NK-92 (cell line): ENCODE measurements around the gene ABCC8.

Experiments
- DNase-seq: peaks from one replicate; lab custom pipeline; 2025; ENCODE audit not compliant: unreplicated experiment; lab: John Stamatoyannopoulos, UW

The ABCC8 gene

DNA sequence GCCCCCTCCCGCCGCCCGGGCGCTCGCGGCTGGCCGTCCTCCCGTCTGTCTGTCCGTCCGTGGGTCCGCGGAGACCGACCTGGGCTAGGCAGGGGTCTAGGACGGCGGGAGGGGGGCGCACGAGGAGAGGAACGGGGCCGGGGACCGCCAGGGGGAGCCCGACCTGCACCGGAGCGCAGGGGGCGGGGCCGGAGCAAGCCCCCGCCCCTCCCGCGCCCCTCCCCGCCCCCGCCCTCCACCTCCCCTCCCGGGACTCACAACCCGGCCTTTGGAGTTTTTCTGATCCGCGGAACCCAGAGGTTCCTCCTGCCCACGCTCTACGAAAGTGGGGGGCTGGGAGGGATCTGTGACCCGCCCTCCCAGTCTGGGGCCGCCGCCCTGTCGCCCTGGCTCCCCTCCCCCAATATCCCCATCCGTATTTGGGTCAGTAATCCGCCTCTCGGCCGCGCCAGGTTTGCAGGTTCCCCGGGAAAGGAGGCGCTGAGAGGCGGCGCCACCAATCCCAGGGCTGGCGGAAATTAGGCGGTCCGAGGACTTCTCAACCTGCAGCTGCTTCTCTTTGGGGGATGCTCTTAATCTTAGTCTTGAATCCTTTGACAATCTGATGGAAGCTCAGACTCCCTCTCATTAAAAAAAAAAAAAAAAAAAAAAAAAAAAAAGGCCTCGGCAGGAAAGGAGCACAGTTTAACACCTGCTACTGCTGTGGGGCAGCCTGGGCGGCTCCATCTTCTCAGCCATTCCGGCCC is 87.3 kb downstream of the ABCC8 start:
- DNase-seq = no peak

GRCh38 chr11:17388609-17389210 is 87.9 kb downstream of the ABCC8 start, which contains the start of gene KCNJ11:
Gene KCNJ11, minus strand, starts transcription at chr11:17388659. Its CDS starts 568 bp downstream, at chr11:17388091.
- DNase-seq = no peak

DNA sequence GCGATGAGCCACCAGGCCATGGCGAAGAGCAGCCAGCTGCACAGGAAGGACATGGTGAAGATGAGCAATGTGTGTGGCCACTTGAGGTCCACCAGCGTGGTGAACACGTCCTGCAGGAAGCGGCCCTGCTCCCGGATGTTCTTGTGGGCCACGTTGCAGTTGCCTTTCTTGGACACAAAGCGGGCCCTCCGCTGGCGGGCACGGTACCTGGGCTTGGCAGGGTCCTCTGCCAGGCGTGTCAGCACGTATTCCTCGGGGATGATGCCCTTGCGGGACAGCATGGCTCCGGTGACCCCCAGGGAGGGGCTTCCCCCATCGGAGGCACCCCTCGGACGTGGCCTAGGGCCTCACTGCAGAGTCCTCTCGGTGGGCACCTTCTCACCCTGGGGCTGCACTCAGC is 88.8 kb downstream of the ABCC8 start:
- DNase-seq = no peak

GRCh38 chr11:17387254-17387653 is 89.4 kb downstream of the ABCC8 start:
- DNase-seq = no peak

GRCh38 chr11:17386331-17387084 is 90.1 kb downstream of the ABCC8 start:
- no peak for DNase-seq

- DNase-seq = no peak
These were observed 90.7 kb downstream of the ABCC8 start for GRCh38 chr11:17385926-17386325.

DNA sequence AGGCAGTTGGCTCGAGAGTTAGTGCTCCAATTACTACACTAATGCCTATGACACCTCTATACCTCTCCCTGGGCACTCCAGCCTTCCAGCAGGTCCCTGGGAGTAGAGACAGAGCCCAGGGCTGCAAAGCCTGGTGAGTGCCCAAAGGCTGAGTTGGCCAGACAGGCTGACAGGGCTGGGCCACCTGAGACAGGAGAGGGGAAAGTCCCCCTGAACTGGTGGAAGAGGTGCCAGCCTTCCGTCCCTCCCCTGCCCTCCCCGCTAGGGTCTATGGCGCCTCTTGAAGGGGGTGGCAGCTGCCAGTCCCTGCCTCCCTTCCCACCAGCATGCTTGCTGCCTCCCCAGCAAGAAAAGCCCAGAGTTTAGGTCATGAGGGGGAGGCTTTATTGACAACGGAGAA is 91.2 kb downstream of the ABCC8 start:
- DNase-seq = no peak

- DNase-seq = no peak
These were observed 92.6 kb downstream of the ABCC8 start for GRCh38 chr11:17384002-17384511.

- no peak for DNase-seq
These were observed 93.2 kb downstream of the ABCC8 start for GRCh38 chr11:17383461-17383860.

DNA sequence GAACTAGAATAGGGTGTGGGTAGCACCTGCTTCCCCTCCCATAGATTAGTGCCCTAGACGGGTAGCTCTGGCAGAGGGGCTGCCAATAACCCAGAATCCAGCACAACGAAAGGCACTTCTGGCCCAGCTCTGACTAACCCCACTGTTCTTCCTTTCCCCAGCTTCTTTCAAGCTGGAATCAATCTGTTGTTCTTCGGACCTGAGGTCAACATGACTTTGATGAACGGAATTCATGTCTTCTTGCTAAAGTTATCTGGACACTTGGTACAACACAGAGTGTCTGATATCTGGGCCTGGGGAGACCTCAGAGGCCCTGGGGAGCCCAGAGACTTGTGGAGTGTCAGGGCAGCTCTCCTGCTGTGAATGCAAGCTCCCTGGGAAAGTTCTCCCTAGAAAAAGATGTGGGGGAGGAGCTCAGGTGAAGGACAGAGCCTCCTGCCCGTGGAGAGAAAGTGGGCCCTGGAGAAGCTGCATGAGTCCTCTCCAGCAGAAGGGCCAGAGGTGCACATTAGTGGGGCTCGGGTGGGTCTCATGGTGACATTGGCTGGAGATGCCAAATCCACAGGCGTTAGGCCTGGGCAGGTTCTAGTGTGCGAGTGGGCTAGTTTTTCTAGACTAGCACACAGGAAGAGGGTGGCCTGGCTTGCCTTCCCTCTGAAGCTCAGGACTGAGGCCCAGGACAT is 94.5 kb downstream of the ABCC8 start:
- no peak for DNase-seq

GRCh38 chr11:17381156-17381555 is 95.5 kb downstream of the ABCC8 start:
- no peak for DNase-seq

DNA sequence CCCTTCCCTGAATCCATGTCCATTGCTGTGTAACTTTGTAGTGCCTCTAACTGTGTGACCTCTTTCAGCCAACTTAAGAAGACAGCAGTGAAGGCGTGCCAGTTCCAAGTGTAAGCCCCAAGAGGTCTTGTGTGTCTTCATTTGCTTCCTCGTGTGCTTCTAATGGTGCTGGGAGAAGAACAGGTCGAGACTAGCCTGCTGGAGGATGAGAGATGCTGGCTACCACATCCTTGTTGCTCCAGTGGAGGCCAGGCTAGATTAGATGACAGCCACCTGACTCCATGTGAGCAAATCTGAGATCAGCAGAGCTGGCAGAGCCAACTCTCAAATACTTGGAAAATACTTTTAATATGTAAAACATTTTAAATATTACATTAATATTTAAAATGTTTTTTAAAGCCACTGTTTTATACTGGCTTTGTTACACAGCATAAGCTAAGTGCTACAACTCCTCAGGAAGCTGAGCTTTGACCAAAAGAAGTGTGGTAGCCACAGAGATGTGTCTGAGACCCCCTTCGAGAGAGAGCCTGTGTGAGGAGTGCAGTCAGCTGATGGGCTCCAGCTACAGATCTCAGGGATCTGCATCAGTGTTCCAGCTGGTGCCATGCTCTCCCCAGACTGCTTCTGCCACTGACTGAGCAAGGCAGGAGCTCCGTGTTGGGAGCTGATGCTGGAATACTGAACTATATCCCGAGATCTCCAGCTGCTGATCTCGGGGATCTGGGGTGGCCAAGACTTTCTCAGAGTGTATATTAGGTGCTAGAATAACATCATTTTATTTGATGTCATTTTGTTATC is 97.1 kb downstream of the ABCC8 start:
- no peak for DNase-seq

GRCh38 chr11:17378655-17379054 is 98.0 kb downstream of the ABCC8 start:
- DNase-seq = no peak

GRCh38 chr11:17376493-17376892 is 100.2 kb downstream of the ABCC8 start:
- DNase-seq = no peak

- no peak for DNase-seq
These were observed 101.1 kb downstream of the ABCC8 start for GRCh38 chr11:17375547-17375946.

DNA sequence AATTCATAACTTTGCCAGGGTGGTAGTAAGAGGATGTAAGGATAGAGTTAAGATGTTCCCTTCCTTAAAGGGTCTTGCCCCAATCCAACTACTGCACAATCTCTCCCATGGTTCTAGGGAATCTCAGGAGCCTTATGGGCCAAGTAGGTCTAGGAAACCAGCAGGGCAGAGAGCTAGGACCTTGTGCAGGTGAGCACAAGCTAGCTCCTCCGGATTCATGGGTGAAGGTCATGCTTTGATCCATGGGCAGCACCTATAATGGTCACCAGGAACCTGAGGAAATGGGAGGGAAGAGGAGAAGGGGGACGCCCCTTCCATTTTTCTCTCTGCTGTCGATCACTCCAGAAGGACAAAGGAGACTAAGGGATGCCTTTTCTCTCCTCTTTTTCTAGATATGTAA is 105.0 kb downstream of the ABCC8 start:
- DNase-seq = no peak

DNA sequence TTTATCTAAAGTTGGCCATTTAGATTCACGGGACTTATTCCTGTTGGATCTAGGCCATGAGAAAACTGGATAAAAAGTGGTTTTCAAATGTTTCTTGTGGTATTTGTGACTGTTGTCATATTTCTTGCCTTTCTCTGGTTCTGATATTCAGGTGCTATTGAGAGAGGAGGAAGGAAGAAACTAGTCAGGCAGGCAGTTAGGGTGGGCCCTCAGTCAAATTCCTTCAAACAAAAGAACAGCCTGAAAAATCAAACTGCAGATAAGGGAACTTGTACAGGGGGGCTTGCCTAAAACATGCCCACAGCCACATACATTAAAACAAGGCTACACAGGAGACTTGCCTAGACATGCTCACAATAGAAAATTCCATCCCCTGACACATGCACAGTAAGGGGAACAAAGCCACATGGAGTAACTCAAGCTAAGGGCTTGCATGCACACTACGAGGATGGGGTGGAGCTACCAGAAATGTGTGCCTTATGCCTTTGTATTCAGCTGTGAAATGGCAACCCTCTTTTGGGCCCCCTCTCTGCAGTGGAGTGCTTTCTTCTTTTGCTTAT is 106.9 kb downstream of the ABCC8 start:
- no peak for DNase-seq

GRCh38 chr11:17369094-17369493 is 107.6 kb downstream of the ABCC8 start:
- DNase-seq = no peak

DNA sequence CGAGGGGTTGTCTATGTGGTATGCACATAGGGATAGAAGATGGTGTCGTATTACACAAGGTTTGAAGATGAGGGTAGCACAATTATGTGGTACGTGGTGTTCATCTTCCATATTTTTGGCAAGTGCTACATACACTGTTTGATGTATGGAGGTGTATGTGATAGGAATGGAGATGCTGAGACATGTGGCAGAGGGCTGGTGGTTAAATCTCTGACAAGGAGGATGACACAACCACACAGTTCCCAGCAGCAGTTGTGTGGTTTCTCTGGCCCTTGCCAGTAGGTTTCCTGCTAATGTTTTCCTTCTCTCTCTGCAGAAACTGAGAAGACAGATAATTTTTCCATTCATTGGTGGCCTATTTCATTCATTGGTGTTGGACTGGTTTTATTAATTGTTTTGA is 108.1 kb downstream of the ABCC8 start:
- no peak for DNase-seq

- no peak for DNase-seq
These were observed 110.2 kb downstream of the ABCC8 start for GRCh38 chr11:17366495-17366894.
